ENCODE results near the gene LDB2. TPM values are rescaled to one million over a fixed set of nuclear protein-coding genes. Genes with fewer than 3 reads are reported as not detected.

Gene LDB2
- total RNA-seq, 1 donor from 2014 or later: 363 TPM

DNA sequence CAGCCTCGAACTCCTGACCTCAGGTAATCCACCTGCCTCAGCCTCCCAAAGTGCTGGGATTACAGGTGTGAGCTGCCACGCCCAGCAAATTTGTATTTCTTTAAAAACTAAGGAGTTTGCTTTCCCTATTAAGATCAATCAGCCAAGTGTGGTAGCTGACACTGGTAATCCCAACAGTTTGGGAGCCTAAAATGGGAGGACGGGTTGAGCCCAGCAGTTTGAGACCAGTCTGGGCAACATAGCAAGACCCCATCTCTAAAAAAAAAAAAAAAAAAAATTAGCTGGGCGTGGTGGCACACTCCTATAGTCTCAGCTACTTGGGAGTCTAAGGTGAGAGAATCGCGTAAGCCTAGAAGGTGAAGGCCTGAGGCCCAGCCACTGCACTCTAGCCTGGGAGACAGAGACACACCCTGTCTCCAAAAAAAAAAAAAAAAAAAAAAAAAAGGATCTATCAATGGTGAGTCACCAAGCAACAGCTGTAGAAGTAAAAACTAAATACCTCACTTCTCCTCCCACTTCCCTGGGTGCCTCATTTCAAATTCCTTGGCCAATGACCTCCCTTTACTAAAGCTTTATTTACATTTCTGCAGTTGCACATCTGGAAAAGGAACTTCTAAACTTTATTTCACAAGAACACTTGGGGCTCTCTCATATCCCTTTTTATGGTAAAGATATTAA, 54.5 kb downstream of the LDB2 start:
- peak in 1 of 2 donors; percentile 47 for DNase-seq (ENCODE audit: low read depth in 2 of 2)

DNA sequence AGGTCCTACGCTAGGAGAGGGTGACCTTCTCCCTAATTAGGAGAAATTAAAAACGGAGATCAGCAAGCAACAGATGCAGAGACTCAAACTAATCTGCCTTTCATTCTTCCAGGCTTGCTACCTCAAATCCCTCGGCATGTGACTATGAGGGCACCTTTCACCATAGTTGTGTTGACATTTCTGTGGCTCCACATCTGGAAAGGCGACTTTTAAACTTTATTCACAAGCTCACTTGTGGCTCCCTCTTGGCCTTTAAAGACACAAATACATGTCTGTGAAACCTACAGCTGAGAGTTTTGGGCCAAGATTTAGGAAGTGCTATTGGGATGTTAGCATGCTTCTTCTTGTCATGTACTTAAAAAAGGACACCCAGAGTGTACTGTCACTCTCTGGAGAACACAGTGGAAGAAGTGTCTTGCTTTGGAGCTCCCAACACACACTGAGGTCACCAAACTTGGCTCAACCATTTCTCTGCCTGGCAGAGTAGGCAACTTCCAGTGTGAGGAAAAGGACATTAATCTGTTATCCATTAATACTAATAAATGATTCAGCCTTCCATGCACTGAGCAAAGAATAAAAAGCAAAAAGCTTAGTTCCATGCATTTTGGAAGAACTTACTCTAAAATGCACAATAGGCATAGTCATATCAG, 60.1 kb downstream of the LDB2 start:
- DNase-seq (ENCODE audit: low read depth in 2 of 2): no peak

DNA sequence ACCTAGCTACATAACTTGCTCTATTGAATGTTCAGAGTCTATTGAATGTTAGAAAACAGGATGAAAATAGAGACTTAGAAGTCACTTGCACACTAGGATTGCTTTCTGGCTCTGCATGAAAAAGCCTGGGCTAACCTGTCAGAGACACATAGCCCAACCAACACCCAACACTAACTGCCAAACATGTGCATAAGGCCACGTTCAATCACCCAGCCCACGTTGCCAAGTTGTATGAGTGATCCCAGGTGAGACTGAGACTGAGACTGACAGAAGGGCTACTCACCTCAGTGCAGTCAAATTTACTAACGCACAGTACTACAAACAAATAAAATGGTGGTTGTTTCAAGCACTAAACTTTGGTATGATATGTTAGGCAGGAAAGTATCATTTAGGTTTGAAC, 61.0 kb downstream of the LDB2 start:
- DNase-seq (ENCODE audit: low read depth in 2 of 2): no peak

DNA sequence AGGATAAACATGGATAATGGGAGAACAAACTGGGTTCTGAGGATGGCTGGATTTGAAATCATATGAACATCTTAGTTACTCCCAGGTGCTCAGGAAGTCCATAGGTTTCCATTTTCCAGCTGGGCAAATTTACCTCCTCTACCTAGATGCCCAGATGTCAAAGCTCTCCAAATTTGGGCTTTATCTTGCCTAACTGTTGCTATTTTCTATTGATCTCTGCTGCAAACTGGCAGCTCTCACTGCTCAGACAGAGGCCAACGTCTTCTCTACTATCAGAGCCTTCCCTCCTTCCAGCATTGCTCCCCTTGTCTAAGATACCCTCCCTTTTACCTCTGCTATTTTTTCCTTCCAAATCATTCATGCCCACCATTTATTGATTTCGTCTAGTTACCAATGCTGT, 62.1 kb downstream of the LDB2 start:
- no peak for DNase-seq (ENCODE audit: low read depth in 2 of 2)

DNA sequence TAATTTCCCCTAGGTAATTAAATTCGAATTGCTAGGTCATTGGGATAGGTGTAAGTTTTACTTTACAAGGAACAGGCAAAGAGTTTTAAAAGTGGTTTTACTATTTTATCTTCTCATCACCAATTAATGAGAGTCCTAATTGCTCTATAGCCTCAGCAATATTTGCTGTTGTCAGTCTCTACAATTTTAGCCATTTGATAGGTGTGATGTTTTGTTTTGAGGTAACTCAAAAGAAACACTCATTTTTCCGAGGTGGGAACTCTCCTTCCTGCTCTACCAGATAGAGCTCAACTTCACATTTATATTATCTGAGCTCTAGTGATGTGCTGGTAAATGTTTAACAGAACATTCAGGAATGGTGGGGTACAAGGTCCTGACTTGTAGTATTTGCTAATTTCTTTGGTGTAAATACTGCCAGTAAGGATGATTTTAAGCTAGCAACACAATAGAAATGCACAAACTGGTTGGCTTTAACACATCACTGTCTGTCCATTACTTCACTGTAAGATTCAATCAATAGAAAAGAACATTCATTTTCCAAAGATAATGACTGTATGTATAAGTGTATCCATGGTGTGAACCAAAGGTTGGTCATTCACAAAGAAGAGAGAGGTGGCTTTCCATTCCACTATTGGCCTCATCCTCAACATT, 62.7 kb downstream of the LDB2 start:
- no peak for DNase-seq (ENCODE audit: low read depth in 2 of 2)

DNA sequence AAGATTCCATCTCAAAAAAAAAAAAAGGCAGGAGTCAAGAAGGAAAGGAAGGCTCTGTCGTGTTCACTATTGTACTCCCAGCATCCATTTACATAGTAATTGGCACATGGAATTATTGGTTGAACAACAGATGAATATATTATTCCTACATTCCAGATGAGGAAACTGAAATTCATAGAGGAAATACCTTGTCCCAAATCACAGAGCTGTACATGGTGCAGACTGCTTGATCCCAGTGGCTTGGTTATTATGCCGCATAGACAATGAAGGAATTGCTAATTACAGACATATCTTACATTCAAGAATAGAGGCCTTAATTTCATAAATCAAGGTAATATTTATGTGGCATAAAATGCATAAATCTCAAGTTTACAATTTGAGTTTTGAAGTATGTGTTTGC, 63.6 kb downstream of the LDB2 start:
- no peak for DNase-seq (ENCODE audit: low read depth in 2 of 2)

DNA sequence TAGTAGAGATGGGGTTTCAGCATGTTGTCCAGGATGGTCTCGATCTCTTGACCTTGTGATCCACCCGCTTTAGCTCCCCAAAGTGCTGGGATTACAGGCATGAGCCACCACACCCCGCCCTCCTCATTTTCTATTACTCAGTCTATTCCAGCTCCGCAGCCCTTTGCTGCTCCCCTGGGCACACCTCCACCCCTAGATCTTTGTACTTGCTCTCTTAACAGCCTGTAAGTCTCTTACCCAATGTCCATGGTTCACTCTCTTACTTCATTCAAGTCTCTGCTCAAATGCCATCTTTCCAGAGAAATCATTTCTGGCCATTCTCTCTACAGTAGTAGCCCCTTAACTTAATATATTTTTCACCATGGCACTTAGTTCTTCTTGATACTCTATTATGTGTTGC, 64.7 kb downstream of the LDB2 start:
- DNase-seq (ENCODE audit: low read depth in 2 of 2): no peak

DNA sequence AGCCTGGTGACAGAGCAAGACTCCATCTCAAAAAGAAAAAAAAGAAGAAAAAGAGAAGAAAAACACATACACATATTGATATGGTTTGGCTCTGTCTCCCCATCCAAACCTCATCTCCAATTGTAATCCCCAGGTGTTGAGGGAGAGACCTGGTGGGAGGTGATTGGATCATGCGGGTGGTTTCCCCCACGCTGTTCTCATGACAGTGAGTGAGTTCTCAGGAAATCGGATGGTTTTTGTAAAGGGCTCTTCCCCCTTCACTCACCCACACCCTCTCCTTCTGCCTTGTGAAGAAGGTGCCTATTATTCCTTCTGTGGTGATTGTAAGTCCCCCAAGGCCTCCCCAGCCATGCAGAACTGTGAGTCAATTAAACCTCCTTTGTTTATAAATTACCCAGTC, 68.4 kb downstream of the LDB2 start:
- no peak for DNase-seq (ENCODE audit: low read depth in 2 of 2)

DNA sequence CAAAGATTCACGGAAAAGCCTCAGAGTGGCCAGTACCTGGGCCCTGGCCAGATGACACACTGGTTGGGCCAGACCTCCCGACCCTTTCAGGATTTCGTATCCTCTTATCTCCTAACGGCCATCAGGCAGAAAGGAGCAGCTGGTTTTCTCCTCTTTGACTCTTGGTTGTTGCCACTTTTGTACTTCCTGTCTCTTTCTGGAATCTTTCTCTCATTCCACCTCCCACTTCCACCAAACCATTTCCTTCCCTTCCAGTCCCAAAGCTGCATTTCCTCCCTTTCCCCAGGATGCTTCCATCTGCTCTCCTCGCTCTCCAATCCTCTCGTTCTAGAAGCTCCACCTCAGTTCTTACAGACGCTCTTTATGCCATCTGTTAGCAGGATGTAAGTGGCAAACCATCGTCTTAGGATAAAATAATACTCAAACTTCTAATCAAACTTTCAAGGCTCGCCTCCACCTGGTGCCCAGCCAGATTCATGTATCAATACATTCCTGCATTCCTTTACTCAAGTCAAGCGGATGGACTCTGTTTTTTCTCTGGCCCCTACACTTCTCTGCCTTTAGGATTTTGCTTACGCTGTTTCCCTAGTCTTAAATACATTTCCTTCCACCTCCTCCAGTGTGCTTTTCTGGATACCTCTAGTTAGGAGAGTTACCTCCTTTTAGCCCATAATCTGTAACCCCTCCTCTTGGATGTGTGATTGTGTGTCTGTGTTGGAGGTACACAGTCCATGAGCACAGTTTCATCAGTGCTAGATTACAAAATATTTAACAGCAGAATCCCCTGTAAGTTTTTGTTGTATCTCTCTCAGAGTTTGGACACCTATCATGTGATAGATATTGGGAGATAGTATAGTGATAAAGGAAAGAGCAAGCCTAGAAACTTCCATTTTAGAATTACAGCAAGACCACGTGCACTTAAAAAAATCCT, 70.4 kb downstream of the LDB2 start:
- DNase-seq (ENCODE audit: low read depth in 2 of 2): peak; percentile 24 to 67

DNA sequence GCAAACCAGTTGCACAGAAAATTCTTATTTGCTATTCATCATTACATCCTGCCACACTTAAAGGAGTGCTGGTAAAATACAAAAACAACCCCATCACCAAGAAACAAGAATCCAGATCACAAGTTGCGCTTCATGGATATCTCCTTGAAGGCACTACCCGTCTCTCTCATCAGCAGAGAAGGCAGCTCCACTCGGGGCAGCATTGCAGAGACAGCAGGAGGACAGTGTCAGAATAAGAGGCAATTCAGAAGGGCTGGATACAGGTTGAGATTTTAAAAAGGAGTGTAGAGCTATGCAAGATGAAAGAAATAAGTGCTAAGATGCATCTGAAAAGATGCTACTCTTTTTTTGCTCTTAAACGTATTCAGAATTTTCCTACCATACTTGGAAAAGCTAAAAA, 71.4 kb downstream of the LDB2 start:
- no peak for DNase-seq (ENCODE audit: low read depth in 2 of 2)

DNA sequence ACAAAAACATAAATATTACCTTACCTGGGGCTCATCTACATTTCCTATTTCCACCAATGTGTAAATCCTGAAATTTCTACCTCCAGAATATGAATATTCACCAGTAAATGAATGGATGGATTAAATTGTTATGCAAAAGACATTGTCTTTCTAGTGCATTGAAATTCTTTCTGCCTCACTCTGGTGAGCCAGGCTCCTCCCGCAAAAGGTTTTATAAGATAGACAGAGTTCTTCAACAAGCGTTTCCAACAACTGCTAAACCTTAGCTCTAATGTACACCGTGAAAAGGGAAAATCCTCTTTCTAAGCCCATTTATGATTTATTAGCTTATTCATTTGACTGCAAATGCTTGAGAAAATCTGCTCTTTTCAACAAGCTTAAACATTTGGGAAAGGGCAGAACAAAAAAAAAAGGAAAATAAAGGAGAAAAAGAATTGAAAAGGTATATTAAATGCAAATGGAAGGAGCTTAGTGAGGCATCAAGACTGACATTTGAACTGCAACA, 72.0 kb downstream of the LDB2 start:
- DNase-seq (ENCODE audit: low read depth in 2 of 2): no peak

DNA sequence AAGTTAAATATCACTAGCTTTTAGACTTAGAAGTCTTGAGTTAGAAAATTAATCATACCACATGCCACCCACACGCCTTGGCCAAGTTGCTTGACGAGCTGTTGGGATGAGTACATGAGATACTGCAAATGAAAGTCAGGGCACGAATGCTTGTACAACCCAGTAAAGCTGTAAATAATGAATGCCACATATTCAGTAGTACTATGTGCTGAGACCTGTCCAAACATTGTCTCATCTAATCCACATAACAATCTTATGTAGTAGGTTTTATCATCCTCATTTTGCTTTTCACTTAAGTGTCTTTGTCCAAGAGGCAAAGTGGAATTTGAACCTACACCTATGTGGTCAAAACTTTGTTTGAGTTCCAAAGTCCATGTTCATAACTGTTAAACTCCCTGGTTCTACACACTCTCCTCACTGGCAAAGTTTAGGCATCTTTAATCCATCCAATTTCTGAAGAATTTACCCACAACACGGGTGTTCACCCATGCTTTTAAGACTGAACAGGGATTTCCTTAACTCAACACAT, 74.1 kb downstream of the LDB2 start:
- DNase-seq (ENCODE audit: low read depth in 2 of 2): no peak

DNA sequence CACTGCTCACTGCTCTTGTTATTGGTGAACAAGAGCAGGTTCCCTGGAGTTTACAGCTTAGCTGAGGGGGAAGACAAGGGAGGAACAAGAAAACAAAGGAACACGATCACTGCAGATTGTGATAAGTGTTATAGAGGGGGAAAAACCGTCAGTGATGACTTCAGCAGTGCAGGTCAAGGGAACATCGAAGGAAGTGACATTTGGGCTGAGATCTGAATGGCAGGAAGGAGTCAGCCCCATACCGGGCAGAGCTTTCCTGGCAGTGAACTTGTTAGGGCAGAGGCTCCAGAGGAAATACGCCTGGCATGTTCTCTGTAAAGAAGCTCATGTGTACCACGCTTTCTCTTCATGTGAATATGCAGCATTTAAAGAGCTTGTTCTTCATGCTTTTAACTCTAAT, 78.1 kb downstream of the LDB2 start:
- DNase-seq (ENCODE audit: low read depth in 2 of 2): peak; percentile 88 to 90

DNA sequence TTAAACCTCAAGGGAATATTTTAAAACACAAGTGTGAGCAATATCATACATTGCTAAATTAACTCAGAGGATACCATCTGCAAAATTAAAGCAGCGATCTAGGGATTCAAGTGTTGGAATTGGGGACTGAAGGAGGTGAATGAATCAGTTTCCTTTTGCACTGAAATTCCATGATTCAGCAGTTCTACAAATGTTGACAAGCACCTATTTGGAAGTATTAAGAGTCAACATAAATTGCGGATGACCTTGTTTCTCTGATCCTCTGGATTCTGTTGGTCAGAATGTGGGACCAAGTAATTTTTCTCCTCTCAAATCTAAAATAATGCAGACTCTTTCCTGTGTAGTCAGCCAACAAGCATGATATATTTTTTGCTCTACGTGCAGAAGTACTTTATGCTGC, 78.8 kb downstream of the LDB2 start:
- peak; percentile 46 to 47 for DNase-seq (ENCODE audit: low read depth in 2 of 2)

DNA sequence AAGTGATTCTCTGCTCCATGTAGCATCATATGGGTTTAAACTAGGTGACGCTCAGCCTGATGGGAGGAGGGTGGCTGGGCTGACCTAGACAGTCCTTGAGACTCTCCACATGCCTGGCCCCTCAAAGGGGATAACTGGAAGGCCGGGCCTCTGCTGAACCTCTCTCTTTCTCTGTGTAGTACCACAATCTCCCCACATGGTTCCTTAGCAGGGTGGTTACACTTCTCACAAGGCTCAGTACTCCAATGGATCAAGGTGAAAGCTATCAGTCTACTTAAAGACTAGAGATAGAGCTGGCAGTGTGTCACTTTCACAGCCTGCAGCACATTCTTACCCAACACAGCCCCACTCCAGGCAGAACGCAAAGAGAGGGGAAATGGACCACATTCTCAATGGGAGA, 80.4 kb downstream of the LDB2 start:
- DNase-seq (ENCODE audit: low read depth in 2 of 2): no peak

DNA sequence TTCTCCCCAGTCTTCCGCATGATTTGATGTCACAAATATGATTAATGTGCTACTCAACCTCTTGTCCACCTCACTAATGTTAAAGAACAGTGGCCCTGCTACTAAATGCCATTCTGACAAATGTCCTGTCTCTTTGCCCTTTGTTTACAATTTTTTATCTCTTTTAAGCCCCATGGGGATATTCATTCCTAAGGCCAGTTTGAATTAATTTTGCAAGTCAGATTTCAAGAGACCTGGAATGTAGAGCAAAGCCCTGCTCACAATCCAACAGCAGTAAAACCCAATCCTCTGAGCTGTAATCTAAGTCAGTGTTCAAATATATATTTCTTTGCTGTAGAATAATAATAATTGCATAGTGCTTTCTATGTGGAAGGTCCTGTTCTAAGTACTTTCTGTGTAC, 81.2 kb downstream of the LDB2 start:
- no peak for DNase-seq (ENCODE audit: low read depth in 2 of 2)

DNA sequence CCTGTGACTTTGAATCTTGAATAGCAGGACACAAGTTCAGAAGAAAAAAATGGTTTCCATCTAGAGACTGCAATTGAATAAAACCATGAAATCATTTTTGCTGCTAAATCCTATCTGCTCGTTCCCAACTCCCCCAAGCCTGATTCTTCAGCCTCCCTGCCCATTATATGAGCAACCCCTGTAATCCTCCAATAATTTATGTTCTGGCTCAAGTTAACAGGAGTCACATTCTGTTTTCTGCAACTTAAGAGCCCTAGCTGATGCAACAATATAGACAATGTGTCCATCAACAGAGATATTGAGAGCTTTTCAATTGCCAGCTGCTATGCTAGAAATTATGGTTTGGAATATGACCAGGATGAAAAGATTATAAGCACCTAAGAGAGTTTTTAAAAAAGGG, 84.1 kb downstream of the LDB2 start:
- no peak for DNase-seq (ENCODE audit: low read depth in 2 of 2)

DNA sequence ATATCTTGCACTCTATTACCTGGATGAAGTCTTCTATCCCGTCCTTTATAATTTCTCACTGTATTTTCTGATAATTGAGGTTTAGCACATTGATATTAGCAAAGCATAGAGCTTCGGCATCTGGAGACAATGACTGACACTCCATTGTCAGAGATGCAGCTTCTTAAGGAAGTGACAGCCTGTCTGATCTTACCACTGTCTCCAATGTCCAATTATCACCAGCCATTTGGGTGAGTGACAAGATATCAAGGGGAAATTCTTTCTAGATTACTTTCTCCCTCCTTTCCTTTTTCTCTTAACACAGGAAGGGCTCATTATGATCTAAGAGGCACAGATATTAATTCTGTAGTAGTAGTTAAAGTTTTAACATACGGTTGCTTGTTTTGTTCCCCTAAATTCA, 86.4 kb downstream of the LDB2 start:
- peak in 1 of 2 donors; percentile 46 for DNase-seq (ENCODE audit: low read depth in 2 of 2)

DNA sequence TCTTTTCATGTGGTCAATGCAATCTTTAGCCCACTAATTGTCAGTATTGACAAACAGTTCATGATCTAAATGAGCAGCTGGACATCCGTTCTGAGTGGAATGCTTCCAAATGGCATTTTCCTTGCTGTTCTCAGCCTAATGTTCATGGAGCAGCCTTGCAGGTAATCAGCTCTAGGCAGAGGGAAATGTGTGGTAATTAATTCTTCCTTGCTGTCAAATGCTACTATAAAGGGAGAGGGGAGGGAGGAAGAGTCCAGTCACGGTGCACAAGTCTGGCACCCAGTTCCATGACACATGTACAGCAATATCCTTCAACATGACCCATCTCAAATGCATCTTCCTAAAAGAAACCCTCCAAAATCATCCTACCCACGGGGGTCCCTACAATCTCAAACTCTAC, 88.5 kb downstream of the LDB2 start:
- peak in 1 of 2 donors; percentile 46 for DNase-seq (ENCODE audit: low read depth in 2 of 2)

DNA sequence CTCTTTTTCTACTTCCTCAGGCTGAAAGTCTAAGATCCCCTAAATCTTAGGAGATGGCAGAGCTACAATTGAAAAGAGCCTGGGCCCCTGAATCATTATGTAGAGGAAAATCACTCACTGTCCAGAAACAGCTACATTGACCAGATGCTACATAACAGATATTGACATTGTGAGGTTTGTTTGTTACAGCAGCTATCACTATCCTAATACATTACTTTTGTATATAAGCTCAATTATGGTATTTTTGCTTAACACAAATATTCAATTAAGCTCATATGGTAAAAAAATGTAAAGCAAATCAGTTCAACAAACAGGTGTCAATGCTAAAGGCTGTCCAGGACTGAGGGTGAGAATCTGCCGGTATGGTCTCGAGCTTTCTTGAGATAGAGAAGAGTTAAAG, 89.4 kb downstream of the LDB2 start:
- DNase-seq (ENCODE audit: low read depth in 2 of 2): no peak

DNA sequence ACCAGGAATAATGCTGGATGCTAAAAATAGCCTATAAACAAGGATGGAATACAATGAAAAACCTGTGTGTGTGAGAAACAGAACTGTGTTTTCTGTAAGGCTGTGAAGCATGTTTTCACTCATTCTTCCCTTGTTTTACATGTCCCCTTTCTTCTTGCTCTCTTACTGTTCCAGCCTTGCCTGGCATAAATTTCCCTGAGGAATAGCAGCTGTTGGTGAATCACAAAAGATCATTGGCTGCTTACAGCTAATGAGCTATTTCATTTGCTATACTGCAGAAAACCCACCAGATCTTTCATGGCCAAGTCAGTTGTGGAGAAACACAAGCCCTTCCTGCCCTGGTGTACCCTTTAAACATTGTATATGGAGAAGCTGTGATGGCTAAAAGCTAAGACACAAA, 91.1 kb downstream of the LDB2 start:
- no peak for DNase-seq (ENCODE audit: low read depth in 2 of 2)

DNA sequence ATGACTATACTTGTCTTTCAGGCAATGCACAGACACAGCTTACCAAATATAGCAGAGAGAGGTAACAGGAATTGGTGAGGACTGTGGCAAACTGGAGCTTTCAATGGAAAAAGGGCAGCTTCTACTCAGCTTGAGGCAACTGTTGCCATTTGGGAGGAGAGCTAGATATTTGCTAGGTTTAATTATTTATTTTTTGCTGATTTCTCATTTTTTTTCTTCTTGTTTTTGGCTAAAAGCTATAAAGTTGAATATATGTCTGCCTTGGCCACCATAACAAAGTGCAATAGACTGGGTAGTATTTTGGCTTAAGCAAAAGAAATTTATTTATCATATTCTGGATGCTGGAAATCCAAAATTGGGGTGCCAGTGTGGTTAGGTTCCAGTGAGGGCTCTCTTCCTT, 93.9 kb downstream of the LDB2 start:
- DNase-seq (ENCODE audit: low read depth in 2 of 2): no peak
